Measurements from ENCODE around the gene AIG1.
"Not testable (repeated sequence)": the region's sequence is repeated elsewhere in the genome, so short reads cannot be mapped to it uniquely, and the experiment has no call there.

AIG1 gene

GRCh38 chr6:143060806-143061596 is at the start of gene AIG1:
Gene AIG1 (plus strand): TSS chr6:143060889. CDS start chr6:143060926, 37 bp downstream.
- DNase-seq (ENCODE audit: low spot score) = peak; percentile 53

DNA sequence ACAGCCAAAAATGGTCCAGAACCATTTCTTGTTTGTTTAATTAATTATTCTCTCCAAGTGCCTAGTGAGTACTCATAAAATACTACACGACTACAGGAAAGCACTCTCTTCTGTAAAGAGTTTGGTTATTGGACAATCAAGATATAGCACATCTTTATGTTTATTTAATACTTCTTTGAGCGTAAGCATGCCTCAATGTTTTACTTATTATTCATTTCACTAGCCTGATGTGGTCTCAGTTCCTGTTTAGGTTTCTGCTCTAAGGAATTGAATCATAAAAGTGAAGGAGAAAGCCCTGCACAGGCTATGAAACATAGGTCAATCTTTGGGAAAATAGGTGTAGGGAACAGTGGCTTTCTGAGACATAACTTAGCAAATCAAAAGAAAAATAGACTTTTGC is 45.9 kb upstream of the AIG1 start:
- no peak for DNase-seq (ENCODE audit: low spot score)

GRCh38 chr6:143015300-143015706 is 45.4 kb upstream of the AIG1 start:
- DNase-seq (ENCODE audit: low spot score) = no peak

- DNase-seq (ENCODE audit: low spot score) = no peak
Measured at GRCh38 chr6:143018955-143019354, 41.7 kb upstream of the AIG1 start.

GRCh38 chr6:143020862-143021261 is 39.8 kb upstream of the AIG1 start:
- DNase-seq (ENCODE audit: low spot score) = not testable (repeated sequence)

DNA sequence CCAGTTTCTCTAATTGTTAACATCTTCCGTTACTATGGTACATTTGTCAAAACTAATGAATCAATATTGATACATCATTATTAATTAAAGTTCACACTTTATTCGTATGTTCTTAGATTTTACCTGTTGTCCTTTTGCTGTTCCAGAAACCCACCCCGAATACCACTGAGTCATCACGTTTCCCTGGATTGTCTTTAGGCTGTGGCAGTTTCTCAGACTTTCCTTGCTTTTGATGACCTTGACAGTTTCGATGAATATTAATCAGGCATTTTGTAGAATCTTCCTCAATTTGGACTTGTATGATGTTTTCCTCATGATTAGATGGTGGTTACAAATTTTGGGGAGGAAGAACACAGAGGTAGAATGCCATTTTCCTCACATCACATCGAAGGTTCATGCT is 39.1 kb upstream of the AIG1 start:
- no peak for DNase-seq (ENCODE audit: low spot score)

DNA sequence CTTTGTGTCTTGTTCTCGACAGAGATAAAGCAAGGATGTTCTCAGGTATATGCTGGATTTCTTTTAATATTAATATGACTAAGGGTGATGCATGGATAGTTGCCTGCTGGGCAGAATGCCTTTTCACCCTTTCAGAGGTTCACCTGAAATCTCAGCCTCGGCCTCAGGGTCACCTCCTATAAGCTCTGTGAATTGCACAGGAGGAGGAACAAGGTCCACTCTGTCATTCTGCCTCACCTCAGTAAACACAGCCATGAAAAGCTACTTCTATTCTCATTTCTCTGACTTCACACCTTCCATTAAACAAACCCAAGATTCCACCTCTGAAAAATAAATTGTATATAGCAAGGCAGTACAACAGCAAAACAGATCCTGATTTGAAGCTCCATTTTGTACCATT is 38.1 kb upstream of the AIG1 start:
- no peak for DNase-seq (ENCODE audit: low spot score)

- no peak for DNase-seq (ENCODE audit: low spot score)
Measured at GRCh38 chr6:143023695-143024094, 37.0 kb upstream of the AIG1 start.

GRCh38 chr6:143024977-143025376 is 35.7 kb upstream of the AIG1 start:
- no peak for DNase-seq (ENCODE audit: low spot score)

DNA sequence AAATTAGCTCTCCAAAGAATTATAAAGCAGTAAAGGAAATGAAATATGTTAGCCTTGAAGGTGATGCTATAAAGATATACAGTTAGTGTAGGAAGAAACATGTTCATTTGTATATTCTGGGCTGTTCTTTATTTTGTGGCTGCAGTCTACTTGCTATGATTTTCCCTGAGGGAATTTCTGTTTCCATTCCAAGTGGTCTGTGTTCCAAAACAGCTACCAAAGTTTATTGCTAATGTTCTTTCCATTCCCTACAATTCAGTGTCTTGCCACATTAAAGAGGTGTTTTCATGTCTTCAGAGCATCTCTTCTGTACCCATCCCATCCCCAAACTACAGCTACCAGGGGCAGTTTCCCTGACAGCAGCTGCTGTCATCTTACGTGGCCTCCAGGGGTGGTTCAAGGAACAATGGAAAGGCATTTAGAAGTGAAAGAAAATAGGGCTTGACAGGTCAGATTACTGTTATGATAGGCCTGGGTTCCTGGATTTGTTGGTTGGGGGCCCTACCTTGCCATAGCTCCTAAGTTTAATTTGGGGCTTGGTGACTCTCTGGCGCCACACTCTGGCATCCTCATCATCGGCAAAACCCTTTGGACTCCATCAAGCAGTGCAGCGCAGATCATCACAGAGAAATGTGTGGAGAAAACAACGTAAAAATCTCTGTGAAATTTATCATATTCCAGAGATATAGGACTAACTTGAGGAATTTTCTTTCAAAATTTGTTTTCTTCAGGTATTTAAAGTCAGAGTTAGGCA is 33.8 kb upstream of the AIG1 start:
- peak; percentile 47 for DNase-seq (ENCODE audit: low spot score)

- no peak for DNase-seq (ENCODE audit: low spot score)
Measured at GRCh38 chr6:143034689-143035334, 25.9 kb upstream of the AIG1 start.

GRCh38 chr6:143037470-143037869 is 23.2 kb upstream of the AIG1 start:
- no peak for DNase-seq (ENCODE audit: low spot score)

DNA sequence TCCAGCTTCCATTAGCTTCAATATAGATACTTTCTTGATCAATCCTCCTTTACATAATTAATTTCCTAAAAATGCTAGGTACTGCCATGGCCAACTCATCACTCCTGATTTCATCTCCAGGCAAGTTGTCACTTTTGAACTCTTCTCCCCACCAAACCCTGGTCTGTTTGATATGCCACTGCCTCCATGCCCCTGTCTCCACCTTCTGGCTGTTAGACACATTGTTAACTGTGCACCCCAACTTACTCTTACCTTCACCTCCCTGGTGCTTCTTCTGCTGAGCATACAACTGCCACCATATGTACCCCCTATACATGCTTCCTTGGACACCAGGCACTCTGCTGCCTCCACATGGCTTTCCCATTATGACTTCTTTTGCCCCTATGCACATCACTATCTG is 21.9 kb upstream of the AIG1 start:
- no peak for DNase-seq (ENCODE audit: low spot score)

- no peak for DNase-seq (ENCODE audit: low spot score)
Measured at GRCh38 chr6:143039548-143039947, 21.1 kb upstream of the AIG1 start.

DNA sequence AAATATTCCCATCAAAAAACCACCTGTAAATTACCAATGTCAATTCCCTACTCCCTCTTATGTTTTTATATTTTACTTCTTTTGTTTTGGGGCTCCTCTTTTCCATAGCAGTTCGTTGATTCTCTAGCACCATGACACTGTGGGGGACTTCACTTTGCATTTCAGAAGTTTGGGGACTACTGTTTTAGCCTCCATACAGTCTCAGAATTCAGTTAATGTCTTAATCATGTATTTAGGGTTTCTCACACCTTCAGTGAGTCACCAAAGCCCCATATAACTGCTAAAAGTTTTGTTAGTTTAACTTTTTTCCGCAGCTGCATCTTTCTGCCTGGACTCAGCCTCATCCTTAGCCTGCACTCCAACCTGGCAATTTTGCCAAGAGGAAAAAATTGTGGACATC is 20.7 kb upstream of the AIG1 start:
- DNase-seq (ENCODE audit: low spot score) = no peak

DNA sequence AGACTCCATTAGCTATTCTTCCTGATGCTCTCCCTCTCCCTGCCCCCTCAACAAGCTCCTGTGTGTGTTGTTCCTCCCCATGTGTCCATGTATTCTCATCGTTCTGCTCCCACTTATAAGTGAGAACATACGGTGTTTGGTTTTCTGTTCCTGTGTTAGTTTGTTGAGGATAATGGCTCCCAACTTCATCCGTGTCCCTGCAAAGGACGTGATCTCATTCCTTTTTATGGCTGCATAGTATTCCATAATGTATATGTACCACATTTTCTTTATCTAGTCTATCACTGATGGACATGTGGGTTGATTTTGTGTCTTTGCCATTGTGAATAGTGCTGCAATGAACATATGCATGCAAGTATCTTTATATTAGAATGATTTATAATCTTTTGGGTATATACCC is 16.3 kb upstream of the AIG1 start:
- DNase-seq (ENCODE audit: low spot score) = not testable (repeated sequence)

DNA sequence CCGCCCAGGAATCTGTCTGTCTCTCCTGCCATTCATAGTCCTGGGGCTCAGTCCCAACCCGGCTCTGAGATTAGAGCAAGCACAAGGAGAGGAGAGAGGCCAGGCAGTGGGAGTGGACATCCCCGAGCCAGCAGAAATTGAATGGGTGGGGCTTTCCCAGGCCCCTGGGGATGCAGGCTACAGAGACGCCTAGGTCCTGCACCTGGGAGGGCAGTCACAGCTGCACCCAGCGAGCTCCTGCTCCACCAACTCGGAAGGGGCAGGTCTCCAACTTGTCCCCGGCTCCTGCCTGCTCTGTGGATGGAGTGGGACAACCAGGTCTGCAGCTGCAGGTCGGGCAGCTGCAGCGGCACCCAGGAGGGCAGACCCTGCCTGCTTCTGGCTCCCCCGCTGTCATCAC is 11.1 kb upstream of the AIG1 start:
- no peak for DNase-seq (ENCODE audit: low spot score)

DNA sequence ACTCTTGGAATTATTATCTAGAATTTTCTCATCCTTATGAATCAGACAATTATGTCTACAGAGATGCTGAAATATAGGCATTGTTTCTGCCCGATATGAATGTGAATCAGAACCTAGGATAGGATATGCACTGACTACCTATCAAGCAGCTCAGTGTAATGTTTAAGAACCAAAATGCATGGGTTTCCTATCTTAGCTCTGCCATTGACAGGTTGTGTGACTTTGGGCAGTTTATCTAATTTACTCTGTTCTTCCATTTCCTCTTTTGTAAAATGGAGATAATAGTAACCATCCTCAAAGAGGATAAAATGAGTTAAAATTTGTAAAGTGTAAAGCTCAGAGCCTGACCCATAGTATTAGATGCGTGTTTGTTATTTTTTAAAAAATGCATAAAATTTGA is 10.2 kb upstream of the AIG1 start:
- DNase-seq (ENCODE audit: low spot score) = no peak

DNA sequence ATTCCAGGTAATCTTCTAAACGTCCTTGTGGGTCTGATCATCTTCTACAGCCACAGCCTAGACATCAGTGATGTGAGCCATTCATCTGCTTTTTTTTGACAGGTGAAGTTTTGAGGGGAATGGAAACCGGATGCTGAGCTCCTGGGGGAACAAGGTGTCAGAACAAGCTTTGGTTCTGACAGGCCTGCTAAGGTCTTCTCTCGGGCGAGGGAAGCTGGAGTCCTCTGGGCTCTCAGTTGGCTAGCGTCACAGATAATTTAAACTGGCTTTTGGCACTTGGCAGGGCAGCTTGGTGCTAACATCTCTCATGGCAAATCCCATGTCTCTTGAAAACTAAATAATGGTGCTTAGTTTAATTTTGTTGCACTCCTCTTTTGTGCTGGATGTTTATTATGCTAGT is 8.4 kb upstream of the AIG1 start:
- no peak for DNase-seq (ENCODE audit: low spot score)

DNA sequence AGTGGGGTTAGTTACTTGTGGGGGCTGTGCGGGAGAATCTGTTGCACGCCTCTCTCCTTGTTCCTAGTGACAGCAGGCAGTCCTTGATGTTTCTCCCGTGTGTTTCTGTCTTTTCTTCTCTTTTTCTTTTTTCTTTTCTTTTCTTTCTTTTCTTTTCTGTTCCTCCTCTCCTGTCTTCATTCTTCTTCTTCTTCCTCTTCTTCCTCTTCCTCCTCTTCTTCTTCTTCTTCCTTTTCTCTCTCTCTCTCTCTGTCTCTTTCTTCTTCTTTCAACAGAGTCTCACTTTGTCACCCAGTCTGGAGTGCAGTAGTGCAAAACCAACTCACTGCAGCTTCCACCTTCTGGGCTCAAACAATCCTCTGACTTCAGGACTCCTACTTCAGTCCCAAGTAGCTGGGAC is 6.8 kb upstream of the AIG1 start:
- DNase-seq (ENCODE audit: low spot score) = no peak

DNA sequence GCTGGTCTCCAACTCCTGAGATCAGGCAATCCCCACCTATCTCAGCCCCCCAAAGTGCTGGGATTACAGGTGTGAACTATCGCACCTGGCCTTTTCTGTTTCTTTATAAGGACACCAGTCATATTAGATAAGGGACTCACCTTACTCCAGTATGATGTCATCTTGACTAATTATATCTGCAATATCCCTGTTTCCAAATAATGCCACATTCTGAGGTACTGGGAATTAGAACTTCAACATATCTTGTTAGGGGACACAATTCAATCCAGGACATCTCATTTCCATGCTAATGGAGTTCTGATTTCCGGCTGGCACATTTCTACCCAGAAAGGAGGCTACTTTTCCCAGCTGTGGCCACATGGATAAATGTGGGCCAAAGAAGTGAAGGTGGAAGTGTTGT is 6.4 kb upstream of the AIG1 start:
- no peak for DNase-seq (ENCODE audit: low spot score)

- DNase-seq (ENCODE audit: low spot score) = no peak
Measured at GRCh38 chr6:143055213-143055612, 5.5 kb upstream of the AIG1 start.

- DNase-seq (ENCODE audit: low spot score) = no peak
Measured at GRCh38 chr6:143055891-143056290, 4.8 kb upstream of the AIG1 start.
